Measurements from ENCODE around the gene COA1. TPM values are rescaled to one million over a fixed set of nuclear protein-coding genes. Genes with fewer than 3 reads are reported as not detected.
"Not testable (repeated sequence)": the region's sequence is repeated elsewhere in the genome, so short reads cannot be mapped to it uniquely, and the experiment has no call there.

Gene COA1
- total and polyA plus RNA-seq, 8 donors = 41.5 to 89.2 (median 75.6) TPM

GRCh38 chr7:43674559-43675436 lies 54.5 kb downstream of the COA1 start:
- Histone ChIP-seq H3K36me3 (no peaks in the 10 kb centered on the region), H3K4me3 (no peak overlapping the region), H3K27me3 (no peaks in the 10 kb centered on the region), H3K4me1 (no peaks in the 10 kb centered on the region), H3K27ac (peak overlapping the region; percentile 22 to 45), H3K9me3 (peaks cover 0 to 3% of the 10 kb centered on the region in 2 donors)
- DNase-seq (no peak), ATAC-seq (peak; percentile 89)
- intact Hi-C loops (cut with DNase I) = no loop called here
- no peak for TF ChIP-seq CTCF (IDR thresholded peaks at IDR 0.05)

- ATAC-seq; H3K4me1 ChIP-seq; H3K4me3 ChIP-seq; H3K36me3 ChIP-seq; H3K9me3 ChIP-seq; intact Hi-C loops (cut with DNase I); DNase-seq; H3K27me3 ChIP-seq: not testable (repeated sequence)
- peak overlapping the region in 1 of 2 donors; percentile 45 for H3K27ac ChIP-seq
Observed at GRCh38 chr7:43673243-43673976, 55.9 kb downstream of the COA1 start.

DNA sequence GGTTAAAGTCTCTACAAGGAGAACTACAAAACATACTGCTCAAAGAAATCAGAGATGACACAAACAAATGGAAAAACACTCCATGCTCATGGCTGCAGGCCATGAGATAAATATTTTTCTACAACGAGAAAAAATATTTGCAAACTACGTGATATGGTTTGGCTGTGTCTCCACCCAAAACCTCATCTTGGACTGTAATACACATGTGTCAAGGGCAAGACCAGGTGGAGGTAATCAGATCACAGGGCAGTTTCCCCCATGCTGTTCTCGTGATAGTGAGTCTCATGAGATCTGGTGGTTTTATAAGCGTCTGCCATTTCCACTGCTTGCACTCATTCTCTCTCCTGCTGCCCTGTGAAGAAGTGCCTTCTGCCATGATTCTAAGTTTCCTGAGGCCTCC lies 57.8 kb downstream of the COA1 start:
- ATAC-seq = no peak
- no peak for TF ChIP-seq CTCF (IDR thresholded peaks at IDR 0.05)
- Histone ChIP-seq H3K36me3 (no peaks in the 10 kb centered on the region), H3K27ac (no peak overlapping the region), H3K4me1 (no peaks in the 10 kb centered on the region), H3K9me3 (peaks cover 0 to 11% of the 10 kb centered on the region in 2 donors), H3K4me3 (no peak overlapping the region), H3K27me3 (no peaks in the 10 kb centered on the region)
- no peak for DNase-seq
- intact Hi-C loops (cut with DNase I) = no loop called here

DNA sequence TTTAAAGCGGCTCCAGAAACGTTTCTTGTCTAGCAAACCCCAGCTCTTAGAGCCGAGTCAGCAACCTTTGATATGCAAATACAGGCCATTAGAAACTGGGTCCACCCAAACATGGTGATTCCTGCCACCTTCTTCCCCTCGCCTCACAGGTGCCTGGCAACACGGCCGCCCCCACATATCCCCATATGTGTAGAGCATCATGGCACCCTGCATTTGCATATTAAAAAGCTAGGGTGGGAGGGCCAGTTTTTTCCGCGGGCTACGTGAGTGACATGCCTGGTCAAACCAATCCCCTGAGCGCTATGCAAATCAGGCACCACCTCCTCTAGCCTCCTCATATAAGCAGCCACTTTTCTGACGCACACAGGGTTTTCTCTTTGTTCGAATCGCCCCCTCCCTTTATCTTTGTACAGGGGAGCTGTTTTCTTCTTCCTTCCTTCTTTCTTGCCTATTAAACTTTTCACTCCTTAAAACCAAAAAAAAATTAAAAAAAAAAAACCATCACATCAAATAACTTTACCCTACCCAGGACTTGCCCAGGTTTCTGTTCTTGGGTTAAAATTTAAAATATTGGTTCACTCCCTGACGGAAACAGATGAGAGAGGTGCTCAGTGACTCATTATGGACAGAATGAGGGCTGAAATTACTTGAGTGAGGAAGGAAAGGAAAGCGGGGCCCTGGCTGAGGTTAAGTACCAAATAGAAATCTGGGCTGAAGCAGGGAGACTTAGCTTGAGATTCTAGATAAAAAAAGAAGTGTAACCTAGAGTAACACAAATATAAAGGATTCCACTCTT lies 59.8 kb downstream of the COA1 start:
- Histone ChIP-seq H3K27me3 (no peaks in the 10 kb centered on the region), H3K9me3 (peaks cover 0 to 11% of the 10 kb centered on the region in 2 donors), H3K27ac (no peak overlapping the region), H3K4me1 (peaks cover 0 to 4% of the 10 kb centered on the region in 2 donors), H3K36me3 (no peaks in the 10 kb centered on the region), H3K4me3 (no peak overlapping the region)
- TF ChIP-seq CTCF (IDR thresholded peaks at IDR 0.05) = no peak
- DNase-seq = no peak
- ATAC-seq = peak; percentile 62
- intact Hi-C loops (cut with DNase I) = no loop called here

DNA sequence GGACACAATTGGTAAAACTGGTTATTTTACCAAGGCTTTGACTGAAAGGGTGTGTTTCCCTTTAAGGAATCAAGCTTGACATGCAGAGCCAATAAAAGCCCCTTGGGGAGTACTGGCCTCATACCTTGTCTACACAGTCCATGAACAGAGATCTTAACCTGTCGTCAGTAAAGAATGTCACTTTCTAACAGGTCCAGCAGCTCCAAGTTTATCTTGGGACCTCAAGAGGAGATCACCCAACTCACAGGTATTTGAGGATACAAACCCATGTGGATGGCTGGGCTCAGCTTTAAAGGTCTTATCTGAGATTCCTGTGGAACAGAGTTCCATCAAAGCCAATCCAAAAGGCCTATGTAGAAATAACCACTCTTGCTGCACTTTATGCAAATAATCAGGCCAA lies 61.3 kb downstream of the COA1 start:
- Histone ChIP-seq H3K36me3 (no peaks in the 10 kb centered on the region), H3K4me3 (no peak overlapping the region), H3K27me3 (no peaks in the 10 kb centered on the region), H3K4me1 (peaks cover 0 to 5% of the 10 kb centered on the region in 2 donors), H3K27ac (no peak overlapping the region), H3K9me3 (peaks cover 0 to 11% of the 10 kb centered on the region in 2 donors)
- intact Hi-C loops (cut with DNase I) = no loop called here
- no peak for DNase-seq
- TF ChIP-seq CTCF (IDR thresholded peaks at IDR 0.05) = no peak
- ATAC-seq = no peak
